ENCODE data around the gene ANXA6. TPM values are rescaled to one million over a fixed set of nuclear protein-coding genes. Genes with fewer than 3 reads are reported as not detected.

The ANXA6 gene
- total and polyA plus RNA-seq, 10 of the 15 experiments (the other 5 are each of a cell fraction or from before 2014, with no cell fraction given), result 44.0 to 571 (median 465) TPM

GRCh38 chr5:151077967-151078366, 79.6 kb downstream of the ANXA6 start:
- no peaks in the 10 kb centered on the region; the same call in 2 of the 3 replicates for H3K9me3 ChIP-seq (replicated peaks; ENCODE audit: control insufficient read depth, insufficient read depth, low read length)
- H3K27ac ChIP-seq (ENCODE audit: control insufficient read depth, insufficient read depth), result peak overlapping the region; percentile 90
- ChIA-PET SMC1A (ENCODE audit: uncharacterized antibody, unreplicated experiment) (interaction anchor here (0.7 to 2.7 kb wide), 9 partner anchors 8 to 136 kb away, joined by 3 to 23 read pairs (median 5); no protein-coding TSS in a partner anchor), RAD21 (ENCODE audit: unreplicated experiment) (interaction anchor here (1.3 to 2.7 kb wide), 5 partner anchors 8 to 85 kb away, joined by 4 to 9 read pairs (median 7); no protein-coding TSS in a partner anchor), POLR2A (interaction anchor here (0.7 to 14.3 kb wide), 10 partner anchors 8 to 64 kb away, joined by 3 to 222 read pairs (median 4); no protein-coding TSS in a partner anchor), CTCF (interaction anchor here (0.9 to 7.5 kb wide), 9 partner anchors 9 to 46 kb away, joined by 3 to 60 read pairs (median 4); no protein-coding TSS in a partner anchor)
- TF ChIP-seq ZBED1 (IDR thresholded peaks at IDR 0.05; ENCODE audit: borderline replicate concordance), result 0 out of 2 replicates have a peak, but pooled peaks have one; percentile 13
- no peak for TF ChIP-seq RFX5 (IDR thresholded peaks at IDR 0.05; ENCODE audit: low read depth, low read length)
- no peak overlapping the region; the same call in 1 of the 2 replicates for H2AFZ ChIP-seq (ENCODE audit: control insufficient read depth, low read depth, low read length)
- FAIRE-seq (no peak), DNase-seq (ENCODE audit: low read depth, low spot score) (no peak), ATAC-seq (no peak)
- H3K4me3 ChIP-seq, result peak overlapping the region; percentile 89
- WGBS (ENCODE audit: insufficient coverage, insufficient replicate concordance, low lambda C conversion rate, missing lambda C conversion rate), result 0% methylated on average over 3 of the region's 3 CpGs
- peaks cover 100% of the 10 kb centered on the region for H3K79me2 ChIP-seq (ENCODE audit: control insufficient read depth, insufficient read depth, low read length)
- H4K20me1 ChIP-seq (ENCODE audit: control insufficient read depth, insufficient read depth), result peaks cover 19% of the 10 kb centered on the region
- no TSS peak for BruUV-seq (replicated peaks)
- in situ Hi-C loops (cut with MboI) (no loop called here), intact Hi-C loops (cut with micrococcal nuclease; ENCODE audit: unreplicated experiment) (loop anchor here (5.0 kb wide), 1 partner anchor 34 kb away; no protein-coding TSS in a partner anchor)
- H3K4me2 ChIP-seq (ENCODE audit: control insufficient read depth, insufficient read depth), result peak overlapping the region; percentile 100
- H3K36me3 ChIP-seq (ENCODE audit: control insufficient read depth in 2 of 2, insufficient read depth in 2 of 2, low read length in 1 of 2), result peaks cover 6 to 46% of the 10 kb centered on the region in 2 experiments
- H3K9ac ChIP-seq (ENCODE audit: control insufficient read depth, insufficient read depth, low read length), result peak overlapping the region; percentile 93
- no peaks in the 10 kb centered on the region for H3K27me3 ChIP-seq (replicated peaks in 1 of 2; ENCODE audit: control insufficient read depth in 2 of 2, insufficient read depth in 2 of 2, low read length in 1 of 2)
- peaks cover 37% of the 10 kb centered on the region for H3K4me1 ChIP-seq (ENCODE audit: control insufficient read depth, insufficient read depth, low read length)

GRCh38 chr5:151077419-151077818, 80.2 kb downstream of the ANXA6 start:
- RAD21 ChIA-PET (ENCODE audit: unreplicated experiment), result interaction anchor here (1.3 to 2.0 kb wide), 3 partner anchors 21 to 48 kb away, joined by 4 to 9 read pairs (median 6); no protein-coding TSS in a partner anchor

More at GRCh38 chr5:151077419-151077818, 80.2 kb downstream of the ANXA6 start:
- H3K4me1 ChIP-seq (ENCODE audit: control insufficient read depth, insufficient read depth, low read length), result peaks cover 34% of the 10 kb centered on the region
- no peak for TF ChIP-seq ASH2L (IDR thresholded peaks at IDR 0.05; ENCODE audit: borderline replicate concordance, low read depth)
- TF ChIP-seq MLLT1 (IDR thresholded peaks at IDR 0.05), result peak; percentile 57; the same call in 1 of the 2 replicates
- peak; percentile 29; the same call in 1 of the 2 replicates for TF ChIP-seq PKNOX1 (IDR thresholded peaks at IDR 0.05)
- TF ChIP-seq POLR2A (IDR thresholded peaks at IDR 0.05; ENCODE audit: low read depth, low read length), result peak; percentile 37; the same call in 1 of the 2 replicates
- no peak for DNase-seq (ENCODE audit: low read depth, low spot score)
- H3K36me3 ChIP-seq (ENCODE audit: control insufficient read depth in 2 of 2, insufficient read depth in 2 of 2, low read length in 1 of 2), result peaks cover 8 to 46% of the 10 kb centered on the region in 2 experiments
- CTCF ChIA-PET, result interaction anchor here (1.0 to 7.5 kb wide), 3 partner anchors 10 to 39 kb away, joined by 3 to 60 read pairs (median 9); no protein-coding TSS in a partner anchor
- in situ Hi-C loops (cut with MboI) (no loop called here), intact Hi-C loops (cut with micrococcal nuclease; ENCODE audit: unreplicated experiment) (loop anchor here (5.0 kb wide), 1 partner anchor 35 kb away; no protein-coding TSS in a partner anchor)
- POLR2A ChIA-PET, result interaction anchor here (3.1 to 14.3 kb wide), 2 partner anchors 12 to 19 kb away, joined by 12 to 222 read pairs; no protein-coding TSS in a partner anchor
- no peak for FAIRE-seq
- no peak for ATAC-seq
- H2AFZ ChIP-seq (ENCODE audit: control insufficient read depth, low read depth, low read length), result no peak overlapping the region
- whole genome bisulfite sequencing (ENCODE audit: insufficient coverage, insufficient replicate concordance, low lambda C conversion rate, missing lambda C conversion rate), result 3% methylated on average over 9 of the region's 9 CpGs
- BruUV-seq (replicated peaks), result no TSS peak
- peaks cover 99% of the 10 kb centered on the region for H3K79me2 ChIP-seq (ENCODE audit: control insufficient read depth, insufficient read depth, low read length)
- peak overlapping the region; percentile 90 for H3K27ac ChIP-seq (ENCODE audit: control insufficient read depth, insufficient read depth)
- H4K20me1 ChIP-seq (ENCODE audit: control insufficient read depth, insufficient read depth), result peaks cover 19% of the 10 kb centered on the region
- no peaks in the 10 kb centered on the region; the same call in 2 of the 3 replicates for H3K9me3 ChIP-seq (replicated peaks; ENCODE audit: control insufficient read depth, insufficient read depth, low read length)
- H3K9ac ChIP-seq (ENCODE audit: control insufficient read depth, insufficient read depth, low read length), result peak overlapping the region; percentile 93
- no peaks in the 10 kb centered on the region for H3K27me3 ChIP-seq (replicated peaks in 1 of 2; ENCODE audit: control insufficient read depth in 2 of 2, insufficient read depth in 2 of 2, low read length in 1 of 2)
- SMC1A ChIA-PET (ENCODE audit: uncharacterized antibody, unreplicated experiment), result interaction anchor here (1.3 to 10.8 kb wide), 3 partner anchors 17 to 38 kb away, joined by 5 to 97 read pairs (median 7); no protein-coding TSS in a partner anchor
- peak overlapping the region; percentile 89 for H3K4me3 ChIP-seq
- H3K4me2 ChIP-seq (ENCODE audit: control insufficient read depth, insufficient read depth), result peak overlapping the region; percentile 100
